Transverse colon (tissue), 4 donors: Measurements from ENCODE around the gene PSORS1C2. TPM values are rescaled to one million over a fixed set of nuclear protein-coding genes. Genes with fewer than 3 reads are reported as not detected.
"Not testable (repeated sequence)": the region's sequence is repeated elsewhere in the genome, so short reads cannot be mapped to it uniquely, and the experiment has no call there.

ENCODE experiments used
- DNase-seq: peaks from one replicate; pipeline ENCODE4 v3.0.0-alpha.2; 2019
- H3K27ac ChIP-seq, 4 donors: fragments of 200-600 bp; sonication (generic); 2 replicates each; pipeline ENCODE4 v1.5.1; 2016 to 2018; ENCODE audit warnings: inconsistent platforms in 4 of 4
- H3K27me3 ChIP-seq: fragments of 200-600 bp; sonication (generic); 2 replicates; pipeline ENCODE4 v1.5.1; 2017; ENCODE audit warnings: inconsistent platforms
- H3K36me3 ChIP-seq, 4 donors: fragments of 200-600 bp; sonication (generic); 2 replicates each; pipeline ENCODE4 v1.5.1; 2017 to 2019; ENCODE audit warnings: inconsistent platforms in 4 of 4
- H3K4me1 ChIP-seq, 4 donors: fragments of 200-600 bp; sonication (generic); 2 replicates each; pipeline ENCODE4 v1.5.1; 2017 to 2020; ENCODE audit warnings: inconsistent platforms in 4 of 4
- H3K4me3 ChIP-seq, 4 donors: fragments of 200-600 bp; sonication (generic); 1 replicate in 1 of 4; 2 replicates in 3 of 4; pipeline versions ENCODE4 v1.5.1 to v1.6.1; 2017 to 2019; ENCODE audit warnings: inconsistent platforms in 4 of 4
- H3K9me3 ChIP-seq, 2 donors: fragments of 200-600 bp; sonication (generic); 2 replicates each; pipeline ENCODE4 v1.5.1; 2017 to 2019; ENCODE audit warnings: inconsistent platforms in 2 of 2
- EP300 ChIP-seq: sonication (generic); formaldehyde crosslinking; IDR thresholded peaks from one replicate; pipeline ENCODE4 v1.6.1; 2017; ENCODE audit warnings: antibody characterized with exemption, low read depth
- POLR2A ChIP-seq: fragments of 450-650 bp; IDR thresholded peaks from one replicate; pipeline ENCODE4 v1.6.1; 2016; ENCODE audit warnings: antibody characterized with exemption, mild to moderate bottlenecking, moderate library complexity
- POLR2AphosphoS5 ChIP-seq, 3 donors: sonication (generic); formaldehyde crosslinking; IDR thresholded peaks; one replicate each; pipeline ENCODE4 v1.6.1; 2016; ENCODE audit warnings: antibody characterized with exemption in 3 of 3
- WGBS, 2 donors: methylation state at CpG; one replicate each; pipeline ENCODE4 v1.1.5; 2018; ENCODE audit warnings: low coverage in 1 of 2; 5-methylcytosine and 5-hydroxymethylcytosine counted together
- in situ Hi-C, 4 donors: fragments of 200-750 bp; cut with MboI; loops; one replicate each; pipeline versions ENCODE4 v1.15.0 to v1.15.1; 2017; ENCODE audit warnings: low sequenced_read_pairs in 3 of 4, low pct_ligation_motif_present in 1 of 4, low pct_unique_long_range_greater_than_20kb in 1 of 4
- intact Hi-C: fragments of 100-400 bp; cut with DNase I; formaldehyde crosslinking; loops from one replicate; pipeline ENCODE4 v1.15.1; 2023; ENCODE audit warnings: low total_unique reads
- total RNA-seq, 4 donors: library from RNA; depleted of rRNA; stranded (reverse); fragments of >200 nt; gene quantifications; one replicate each; pipeline ENCODE4 v1.1.0, GENCODE V29; 2016
- TF ChIP-seq, protein P1 (sequence below), 5 experiments: fragments of 200-600 bp in 3 of 5; fragments of 450-650 bp in 2 of 5; sonication (generic) in 3 of 5; IDR thresholded peaks; 1 replicate in 2 of 5; 2 replicates in 3 of 5; pipeline ENCODE4 v1.5.1; 2016 to 2017; ENCODE audit warnings: antibody characterized with exemption in 5 of 5, inconsistent platforms in 3 of 5, mild to moderate bottlenecking in 2 of 5, moderate library complexity in 1 of 5

Gene PSORS1C2
- total RNA-seq, 4 donors from 2014 or later = not detected

DNA sequence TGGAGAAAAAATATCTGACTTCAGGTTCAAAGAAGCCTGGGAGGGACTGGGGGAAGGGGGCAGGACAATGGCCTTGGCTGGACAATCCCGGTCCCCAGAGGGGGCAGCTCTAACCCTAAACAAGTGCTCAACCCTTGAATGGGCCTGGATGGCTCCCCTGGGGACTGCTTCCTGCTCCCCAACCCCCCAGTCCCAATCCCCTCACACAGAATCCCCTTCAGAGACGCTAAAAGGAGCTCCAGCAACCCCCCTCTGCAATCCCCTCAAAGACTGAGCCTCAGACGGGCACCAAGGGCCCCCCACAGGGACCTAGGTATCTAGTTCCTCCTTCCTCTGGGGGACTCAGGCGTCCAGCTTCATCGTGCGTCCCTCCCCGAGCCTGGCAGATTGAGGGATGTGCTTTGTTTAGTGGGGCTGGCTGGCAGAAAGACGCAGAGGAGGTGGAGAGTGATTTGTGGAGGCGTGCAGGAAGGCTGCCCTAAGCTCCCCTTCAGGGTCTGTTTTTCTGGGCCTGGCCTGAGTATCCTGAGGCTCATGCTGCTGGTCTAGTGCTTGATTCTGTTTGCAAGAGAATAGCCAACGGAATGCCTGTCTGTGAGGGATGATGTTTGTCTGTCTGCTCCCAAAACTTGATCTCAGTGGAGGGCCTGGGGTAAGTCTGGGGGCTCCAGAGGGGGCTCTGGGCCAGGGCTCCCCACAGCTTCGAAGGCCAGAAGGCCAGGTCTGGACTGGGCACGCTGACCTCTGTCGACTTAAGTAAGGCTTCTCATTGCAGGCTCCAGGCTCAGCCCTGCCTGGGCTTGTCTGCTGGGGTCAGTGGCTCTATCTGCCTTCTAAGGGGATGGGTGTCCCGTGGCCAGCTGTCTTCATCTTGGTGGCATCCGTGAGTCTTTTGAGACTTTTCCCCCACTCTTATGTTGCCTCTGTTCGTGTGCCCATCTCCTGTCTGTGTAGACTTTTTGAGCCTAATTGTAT lies 33.4 kb upstream of the PSORS1C2 start:
- H3K4me3 ChIP-seq = no peak overlapping the region
- WGBS, 2 donors = 70 to 75% methylated on average over 3 to 15 of the region's 16 CpGs
- DNase-seq = no peak
- intact Hi-C loops (no loop called here), in situ Hi-C loops (no loop called here)
- no peaks in the 10 kb centered on the region for H3K4me1 ChIP-seq
- no peaks in the 10 kb centered on the region for H3K9me3 ChIP-seq
- H3K27me3 ChIP-seq = no peaks in the 10 kb centered on the region
- TF ChIP-seq POLR2AphosphoS5 (IDR thresholded peaks at IDR 0.05) = no peak
- no peak for TF ChIP-seq EP300
- no peak for TF ChIP-seq POLR2A
- TF ChIP-seq, protein P1, sequence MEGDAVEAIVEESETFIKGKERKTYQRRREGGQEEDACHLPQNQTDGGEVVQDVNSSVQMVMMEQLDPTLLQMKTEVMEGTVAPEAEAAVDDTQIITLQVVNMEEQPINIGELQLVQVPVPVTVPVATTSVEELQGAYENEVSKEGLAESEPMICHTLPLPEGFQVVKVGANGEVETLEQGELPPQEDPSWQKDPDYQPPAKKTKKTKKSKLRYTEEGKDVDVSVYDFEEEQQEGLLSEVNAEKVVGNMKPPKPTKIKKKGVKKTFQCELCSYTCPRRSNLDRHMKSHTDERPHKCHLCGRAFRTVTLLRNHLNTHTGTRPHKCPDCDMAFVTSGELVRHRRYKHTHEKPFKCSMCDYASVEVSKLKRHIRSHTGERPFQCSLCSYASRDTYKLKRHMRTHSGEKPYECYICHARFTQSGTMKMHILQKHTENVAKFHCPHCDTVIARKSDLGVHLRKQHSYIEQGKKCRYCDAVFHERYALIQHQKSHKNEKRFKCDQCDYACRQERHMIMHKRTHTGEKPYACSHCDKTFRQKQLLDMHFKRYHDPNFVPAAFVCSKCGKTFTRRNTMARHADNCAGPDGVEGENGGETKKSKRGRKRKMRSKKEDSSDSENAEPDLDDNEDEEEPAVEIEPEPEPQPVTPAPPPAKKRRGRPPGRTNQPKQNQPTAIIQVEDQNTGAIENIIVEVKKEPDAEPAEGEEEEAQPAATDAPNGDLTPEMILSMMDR (IDR thresholded peaks at IDR 0.05) = no peak
- H3K27ac ChIP-seq = no peak overlapping the region
- no peaks in the 10 kb centered on the region for H3K36me3 ChIP-seq

GRCh38 chr6:31170987-31171671 lies 32.3 kb upstream of the PSORS1C2 start:
- H3K4me3 ChIP-seq = no peak overlapping the region
- DNase-seq = no peak
- no peaks in the 10 kb centered on the region for H3K9me3 ChIP-seq
- no peaks in the 10 kb centered on the region for H3K36me3 ChIP-seq
- TF ChIP-seq, protein P1 (IDR thresholded peaks at IDR 0.05) = no peak
- intact Hi-C loops = no loop called here
- in situ Hi-C loops = no loop called here
- no peaks in the 10 kb centered on the region for H3K4me1 ChIP-seq
- no peaks in the 10 kb centered on the region for H3K27me3 ChIP-seq
- WGBS, 2 donors = 87 to 100% methylated on average over 1 to 10 of the region's 10 CpGs
- no peak overlapping the region for H3K27ac ChIP-seq

GRCh38 chr6:31170600-31170881 lies 31.7 kb upstream of the PSORS1C2 start, which contains the start of gene POU5F1:
POU5F1 (minus strand) TSS chr6:31170682; CDS start chr6:31170620, 62 bp downstream.
- WGBS, 2 donors = 80 to 83% methylated on average over 3 to 9 of the region's 9 CpGs
- in situ Hi-C loops = no loop called here
- Histone ChIP-seq H3K4me1 (no peaks in the 10 kb centered on the region), H3K9me3 (no peaks in the 10 kb centered on the region), H3K27me3 (no peaks in the 10 kb centered on the region), H3K4me3 (no peak within 1 kb of the TSS), H3K36me3 (no peaks in the 10 kb centered on the region), H3K27ac (no peak within 1 kb of the TSS)
- no peak for DNase-seq
- no peak for TF ChIP-seq EP300
- TF ChIP-seq POLR2AphosphoS5 (IDR thresholded peaks at IDR 0.05) = no peak
- TF ChIP-seq, protein P1 (IDR thresholded peaks at IDR 0.05) = no peak
- no peak for TF ChIP-seq POLR2A
- intact Hi-C loops = no loop called here

DNA sequence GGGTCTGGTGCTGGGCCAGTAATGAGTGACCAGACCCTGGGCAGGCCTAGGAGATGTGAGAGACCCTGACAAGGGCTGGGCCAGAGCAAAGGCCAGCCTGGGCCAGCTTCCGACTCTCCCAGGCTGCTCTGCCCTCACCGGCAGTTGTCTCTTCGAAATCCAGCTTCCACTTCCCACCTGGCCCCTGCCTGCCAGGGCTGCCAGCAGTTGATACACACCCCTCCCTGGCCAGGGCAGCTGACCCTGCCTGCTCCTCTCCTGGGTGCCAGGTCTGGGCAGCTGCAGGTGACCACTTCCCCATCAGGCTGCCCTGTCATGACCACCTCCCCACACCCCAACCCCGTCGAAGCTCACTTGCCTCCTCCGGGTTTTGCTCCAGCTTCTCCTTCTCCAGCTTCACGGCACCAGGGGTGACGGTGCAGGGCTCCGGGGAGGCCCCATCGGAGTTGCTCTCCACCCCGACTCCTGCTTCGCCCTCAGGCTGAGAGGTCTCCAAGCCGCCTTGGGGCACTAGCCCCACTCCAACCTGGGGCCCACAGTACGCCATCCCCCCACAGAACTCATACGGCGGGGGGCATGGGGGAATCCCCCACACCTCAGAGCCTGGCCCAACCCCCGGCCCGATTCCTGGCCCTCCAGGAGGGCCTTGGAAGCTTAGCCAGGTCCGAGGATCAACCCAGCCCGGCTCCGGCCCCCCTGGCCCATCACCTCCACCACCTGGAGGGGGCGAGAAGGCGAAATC lies 31.2 kb upstream of the PSORS1C2 start:
- in situ Hi-C loops, H3K27ac ChIP-seq, intact Hi-C loops, H3K27me3 ChIP-seq, H3K4me1 ChIP-seq, H3K4me3 ChIP-seq, DNase-seq, H3K36me3 ChIP-seq, H3K9me3 ChIP-seq: not testable (repeated sequence)
- 85% methylated on average over 23 of the region's 23 CpGs; no CpG with 5 or more reads in 1 of the 2 donors for WGBS, 2 donors
